Measurements from ENCODE around the gene MYB. TPM values are rescaled to one million over a fixed set of nuclear protein-coding genes. Genes with fewer than 3 reads are reported as not detected.

MYB gene
- total RNA-seq, 1 donor from 2014 or later = 0.47 TPM

- no peak for DNase-seq (ENCODE audit: extremely low read depth, low read depth, low spot score)
Observed at GRCh38 chr6:135185483-135185882, 4.4 kb downstream of the MYB start.

GRCh38 chr6:135186255-135186654 is 5.1 kb downstream of the MYB start:
- DNase-seq (ENCODE audit: extremely low read depth, low read depth, low spot score) = no peak

GRCh38 chr6:135187372-135187771 is 6.3 kb downstream of the MYB start:
- DNase-seq (ENCODE audit: extremely low read depth, low read depth, low spot score) = no peak

- DNase-seq (ENCODE audit: extremely low read depth, low read depth, low spot score) = no peak
Observed at GRCh38 chr6:135188718-135189117, 7.6 kb downstream of the MYB start.

- no peak for DNase-seq (ENCODE audit: extremely low read depth, low read depth, low spot score)
Observed at GRCh38 chr6:135189344-135189743, 8.2 kb downstream of the MYB start.

DNA sequence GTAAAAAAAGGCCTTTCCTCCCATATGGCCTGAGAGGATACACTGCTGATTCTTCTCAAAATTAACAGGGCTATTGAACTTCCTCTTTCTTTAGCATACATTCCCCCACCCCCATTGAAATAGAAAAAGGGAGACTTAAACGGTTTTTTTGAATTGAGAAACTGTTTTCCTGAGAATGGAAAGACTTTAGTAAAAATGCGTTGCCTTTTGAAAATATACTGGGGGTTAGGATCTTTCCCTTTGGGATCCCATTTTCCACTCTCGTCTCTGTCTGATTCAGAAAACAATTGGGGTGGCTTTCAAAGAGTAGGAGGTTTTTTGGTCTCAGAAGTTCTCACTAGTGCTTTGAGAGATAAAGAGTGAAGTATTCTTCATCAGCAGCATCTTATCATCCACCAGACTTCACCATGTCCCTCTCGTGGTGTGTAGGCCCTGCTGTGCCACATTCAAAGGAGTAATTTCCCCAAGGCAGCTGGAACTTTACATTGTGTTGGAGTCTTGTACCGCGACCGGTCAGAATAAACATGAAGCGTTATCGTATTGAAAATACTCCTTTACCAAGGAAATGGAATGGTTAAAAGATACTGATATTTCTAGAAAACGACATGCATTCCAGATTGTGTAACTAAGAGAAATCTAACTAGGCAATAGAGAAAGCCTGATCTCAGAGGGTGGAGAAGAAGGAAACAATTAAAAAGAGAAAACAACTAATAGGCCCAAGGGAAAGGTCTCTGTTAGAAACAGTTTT is 10.6 kb downstream of the MYB start:
- no peak for DNase-seq (ENCODE audit: extremely low read depth, low read depth, low spot score)

DNA sequence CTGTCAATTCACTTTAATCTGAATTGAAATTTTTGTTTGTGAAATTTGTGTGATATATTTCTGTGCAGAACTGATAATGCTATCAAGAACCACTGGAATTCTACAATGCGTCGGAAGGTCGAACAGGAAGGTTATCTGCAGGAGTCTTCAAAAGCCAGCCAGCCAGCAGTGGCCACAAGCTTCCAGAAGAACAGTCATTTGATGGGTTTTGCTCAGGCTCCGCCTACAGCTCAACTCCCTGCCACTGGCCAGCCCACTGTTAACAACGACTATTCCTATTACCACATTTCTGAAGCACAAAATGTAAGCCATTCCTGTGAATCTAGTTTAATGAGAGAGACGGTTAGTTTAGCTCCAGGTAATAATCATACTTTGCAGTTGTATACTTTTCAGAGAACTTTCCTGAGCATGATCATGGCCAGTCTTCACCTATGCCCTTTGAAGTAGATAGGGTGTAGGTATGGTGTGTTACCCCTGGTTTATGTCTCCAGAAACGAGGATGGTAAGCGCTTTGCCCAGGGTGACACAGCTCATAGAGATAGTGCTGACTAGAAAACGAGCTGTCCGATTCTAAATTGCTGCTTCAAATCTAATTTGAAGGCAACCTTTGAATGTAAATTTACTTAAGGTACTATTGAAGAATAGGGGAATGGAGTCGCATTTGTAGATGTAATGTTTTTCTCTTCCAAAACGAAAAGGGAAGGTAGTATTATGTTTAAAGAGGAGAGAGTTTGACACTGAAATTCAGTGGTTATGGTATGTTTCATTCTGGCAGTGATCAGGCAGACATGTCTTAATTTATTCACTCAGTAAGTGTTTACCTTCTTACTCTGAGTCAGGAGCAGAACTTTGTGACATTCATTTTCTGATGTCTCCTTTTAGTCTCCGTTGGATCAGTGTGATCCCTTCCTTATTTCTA is 11.4 kb downstream of the MYB start:
- no peak for DNase-seq (ENCODE audit: extremely low read depth, low read depth, low spot score)

DNA sequence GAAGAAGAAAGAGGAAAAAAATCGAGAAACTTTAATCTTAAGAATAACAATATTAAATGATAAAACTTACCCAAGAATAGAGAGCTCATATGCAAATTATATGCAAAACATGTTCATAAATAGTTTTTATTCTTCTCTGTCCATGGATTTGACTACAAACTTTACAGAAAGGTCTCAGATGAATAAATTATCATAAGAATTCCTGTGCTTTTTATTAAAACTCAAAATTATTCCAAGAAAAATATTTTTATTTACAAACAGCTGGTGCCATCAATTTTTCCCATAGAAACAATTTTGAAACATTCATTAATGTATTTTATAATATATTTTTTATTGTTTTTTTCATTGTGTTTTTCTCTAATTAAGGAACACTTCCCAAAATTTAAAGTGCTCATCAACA is 12.1 kb downstream of the MYB start:
- DNase-seq (ENCODE audit: extremely low read depth, low read depth, low spot score) = no peak

DNA sequence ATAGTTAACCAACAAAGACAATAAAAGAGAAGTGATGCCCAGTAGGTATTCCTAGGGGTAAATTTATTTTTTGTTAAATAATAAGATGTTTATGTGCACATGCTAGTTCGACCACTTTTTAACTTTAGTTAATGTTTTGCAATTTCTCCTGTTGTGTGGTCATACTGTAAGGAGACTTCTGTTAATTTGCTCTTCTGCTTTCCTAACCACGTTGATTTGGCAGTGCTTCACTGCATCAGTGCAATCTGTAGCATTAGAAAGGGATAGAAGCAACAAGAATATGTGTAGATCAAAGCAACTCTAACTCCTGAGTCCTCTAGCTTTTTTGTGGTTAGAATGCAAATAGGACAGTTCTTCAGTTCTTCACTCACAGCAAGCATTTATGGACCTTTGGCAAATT is 13.9 kb downstream of the MYB start:
- DNase-seq (ENCODE audit: extremely low read depth, low read depth, low spot score) = no peak

- no peak for DNase-seq (ENCODE audit: extremely low read depth, low read depth, low spot score)
Observed at GRCh38 chr6:135195522-135195921, 14.4 kb downstream of the MYB start.

GRCh38 chr6:135196739-135197510 is 15.8 kb downstream of the MYB start:
- no peak for DNase-seq (ENCODE audit: extremely low read depth, low read depth, low spot score)

- DNase-seq (ENCODE audit: extremely low read depth, low read depth, low spot score) = no peak
Observed at GRCh38 chr6:135202836-135203235, 21.7 kb downstream of the MYB start.

- no peak for DNase-seq (ENCODE audit: extremely low read depth, low read depth, low spot score)
Observed at GRCh38 chr6:135204951-135205350, 23.8 kb downstream of the MYB start.

DNA sequence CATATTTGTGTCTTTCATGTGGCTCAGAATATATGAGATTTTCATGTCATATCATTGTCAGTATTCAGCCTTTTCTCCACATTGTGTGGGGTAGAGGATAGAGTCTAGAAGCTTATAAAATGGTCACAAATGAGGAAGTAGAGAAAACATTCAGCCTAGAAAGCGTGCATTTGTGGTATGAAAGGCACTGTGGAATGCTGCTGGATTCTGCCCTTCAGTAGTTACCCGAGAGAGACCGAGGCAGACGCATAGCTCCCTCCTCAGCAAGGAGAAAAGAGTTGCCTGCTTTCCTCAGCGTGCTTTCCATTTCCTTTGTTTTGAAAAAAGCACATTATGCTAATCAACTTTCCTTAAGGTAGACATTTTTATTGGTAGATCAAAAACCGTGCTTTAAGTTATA is 28.7 kb downstream of the MYB start:
- DNase-seq (ENCODE audit: extremely low read depth, low read depth, low spot score) = no peak

DNA sequence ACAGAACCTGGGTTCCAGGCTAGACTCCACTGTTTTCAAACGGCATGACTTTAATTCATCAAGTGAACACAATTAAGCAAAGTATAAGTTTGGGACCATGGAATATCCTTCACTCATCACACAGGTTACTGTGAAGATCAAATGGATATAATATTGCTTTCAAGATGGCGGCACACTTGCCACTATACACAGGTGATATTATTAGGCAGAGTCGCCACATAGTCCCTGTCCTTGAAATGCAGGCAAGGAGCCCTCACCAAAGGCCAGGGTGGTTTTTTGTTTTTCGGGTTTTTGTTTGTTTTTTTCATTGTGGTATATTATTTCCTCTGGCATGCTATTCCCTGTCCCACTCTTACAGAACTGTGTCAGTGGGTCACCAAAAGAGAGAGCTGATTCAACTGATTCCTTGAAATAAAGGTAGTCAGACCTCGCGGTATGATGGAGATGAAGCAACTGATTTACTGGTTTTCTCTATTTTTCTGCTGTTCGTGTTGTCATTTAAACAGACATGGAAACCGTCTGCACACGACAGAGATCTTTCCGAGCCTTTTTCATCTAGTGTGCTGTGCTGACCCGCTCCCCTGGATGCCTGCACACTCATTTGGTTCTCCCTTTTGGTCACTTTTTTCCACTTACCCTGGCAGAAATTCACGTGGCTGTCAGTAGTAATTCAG is 29.7 kb downstream of the MYB start:
- no peak for DNase-seq (ENCODE audit: extremely low read depth, low read depth, low spot score)

DNA sequence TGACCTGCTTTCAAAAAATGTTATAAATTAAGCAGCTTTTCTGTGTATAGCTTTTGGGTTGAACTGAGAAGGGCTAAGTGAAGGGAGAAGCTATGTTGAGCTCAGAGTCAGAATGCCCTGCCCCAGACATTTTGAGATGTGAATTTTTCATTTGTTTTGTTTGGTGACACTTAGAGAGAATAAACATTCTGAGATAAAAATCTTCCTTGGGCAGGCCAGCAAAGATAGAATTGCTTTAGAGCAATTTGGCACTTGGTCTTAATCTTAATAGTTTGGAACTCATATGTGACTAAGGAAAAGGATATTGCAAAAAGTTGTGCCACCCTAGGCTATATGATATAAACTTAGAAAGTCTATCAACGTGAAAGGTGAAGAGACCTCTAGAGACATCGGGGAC is 30.2 kb downstream of the MYB start:
- no peak for DNase-seq (ENCODE audit: extremely low read depth, low read depth, low spot score)

DNA sequence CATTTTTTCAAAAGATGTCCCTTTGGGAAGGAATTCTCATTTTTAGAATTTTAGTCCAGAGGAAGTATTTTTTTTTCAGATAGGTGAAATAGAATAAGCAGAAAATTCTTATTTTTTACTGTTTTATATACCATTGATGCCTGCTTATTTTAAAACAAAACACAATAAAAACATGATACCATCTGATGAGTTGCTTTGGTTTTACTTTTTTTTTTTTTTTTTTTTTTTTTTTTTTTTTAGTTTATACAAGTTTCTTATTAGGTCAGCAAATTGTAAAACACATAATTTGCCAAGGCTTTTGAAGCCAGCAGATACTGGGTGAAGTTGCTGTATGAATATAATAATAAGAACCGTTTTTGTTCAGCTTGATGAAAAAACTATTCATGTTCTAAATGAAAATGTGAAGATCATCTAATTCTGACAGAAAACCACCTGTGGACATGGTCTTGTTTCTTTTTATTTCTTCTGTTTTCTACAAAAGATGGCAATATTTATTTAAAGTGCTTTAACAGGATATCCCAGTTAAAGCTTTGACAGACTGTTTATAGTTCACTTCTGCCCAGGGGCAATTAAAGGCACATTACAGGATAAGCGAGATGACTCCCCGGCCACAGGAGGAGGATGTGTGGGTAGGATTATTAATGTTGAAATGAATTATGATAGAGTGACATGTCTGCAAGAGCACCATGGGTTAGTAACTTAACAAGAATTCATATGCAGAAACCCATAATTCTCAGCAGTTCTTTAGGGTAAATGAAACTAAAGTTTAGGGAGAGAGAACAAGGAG is 31.1 kb downstream of the MYB start:
- DNase-seq (ENCODE audit: extremely low read depth, low read depth, low spot score) = no peak

GRCh38 chr6:135212935-135213334 is 31.8 kb downstream of the MYB start:
- DNase-seq (ENCODE audit: extremely low read depth, low read depth, low spot score) = no peak

- DNase-seq (ENCODE audit: extremely low read depth, low read depth, low spot score) = no peak
Observed at GRCh38 chr6:135213616-135214015, 32.5 kb downstream of the MYB start.

- DNase-seq (ENCODE audit: extremely low read depth, low read depth, low spot score) = no peak
Observed at GRCh38 chr6:135215160-135215559, 34.1 kb downstream of the MYB start.
